HepG2 (cell line): ENCODE data around the gene GRIP1. TPM values are rescaled to one million over a fixed set of nuclear protein-coding genes. Genes with fewer than 3 reads are reported as not detected.

Experiments
- EHMT2 ChIP-seq: fragments of 200-600 bp; sonication (generic); IDR thresholded peaks from 2 replicates; pipeline ENCODE4 v1.7.0; 2017; ENCODE audit warnings: antibody characterized with exemption, low read depth, low read length, borderline replicate concordance
- KAT8 ChIP-seq: IDR thresholded peaks from 2 replicates; pipeline ENCODE4 v1.6.1; 2016; ENCODE audit warnings: missing genetic modification reagents, missing compliant biosample characterization
- MIER3 ChIP-seq: IDR thresholded peaks from 2 replicates; pipeline ENCODE4 v1.6.1; 2016; ENCODE audit warnings: missing compliant biosample characterization, borderline replicate concordance
- MXD1 ChIP-seq: sonication (generic); formaldehyde crosslinking; IDR thresholded peaks from 2 replicates; pipeline ENCODE4 v1.4.0; 2020; ENCODE audit warnings: mild to moderate bottlenecking, missing genetic modification reagents
- NFYC ChIP-seq: IDR thresholded peaks from 2 replicates; pipeline ENCODE4 v1.6.1; 2016; ENCODE audit warnings: missing genetic modification reagents, missing compliant biosample characterization
- RXRA ChIP-seq: sonication (generic); formaldehyde crosslinking; IDR thresholded peaks from 2 replicates; pipeline ENCODE4 v1.5.1; 2020; ENCODE audit warnings: missing genetic modification reagents
- SALL1 ChIP-seq: sonication (generic); formaldehyde crosslinking; IDR thresholded peaks from 2 replicates; pipeline ENCODE4 v1.8.0; 2022; ENCODE audit warnings: mild to moderate bottlenecking, missing genetic modification reagents
- SP4 ChIP-seq: sonication (generic); formaldehyde crosslinking; IDR thresholded peaks from 2 replicates; pipeline ENCODE4 v1.8.1; 2023; ENCODE audit warnings: mild to moderate bottlenecking, missing genetic modification reagents
- THYN1 ChIP-seq: sonication (generic); formaldehyde crosslinking; IDR thresholded peaks from 2 replicates; pipeline ENCODE4 v1.8.1; 2023; ENCODE audit warnings: low read depth, mild to moderate bottlenecking, moderate library complexity, missing genetic modification reagents, borderline replicate concordance
- TRIM22 ChIP-seq: fragments of 450-650 bp; IDR thresholded peaks from 2 replicates; pipeline ENCODE4 v1.6.1; 2017
- ZNF24 ChIP-seq: fragments of 450-650 bp; IDR thresholded peaks from 2 replicates; pipeline ENCODE4 v1.6.1; 2017; ENCODE audit warnings: antibody characterized with exemption, mild to moderate bottlenecking
- ZNF362 ChIP-seq: sonication (generic); formaldehyde crosslinking; IDR thresholded peaks from 2 replicates; pipeline ENCODE4 v1.4.0; 2020; ENCODE audit warnings: missing genetic modification reagents, mild to moderate bottlenecking, borderline replicate concordance
- ZNF407 ChIP-seq: sonication (generic); formaldehyde crosslinking; IDR thresholded peaks from one replicate; pipeline ENCODE4 v1.5.1; 2020; ENCODE audit warnings: mild to moderate bottlenecking, missing genetic modification reagents; ENCODE audit errors: not compliant biosample characterization
- ZNF569 ChIP-seq: sonication (generic); formaldehyde crosslinking; IDR thresholded peaks from 2 replicates; pipeline ENCODE4 v1.5.0; 2020; ENCODE audit warnings: mild to moderate bottlenecking, missing genetic modification reagents, moderate library complexity, borderline replicate concordance
- ZNF644 ChIP-seq: IDR thresholded peaks from 2 replicates; pipeline ENCODE4 v1.6.1; 2016; ENCODE audit warnings: low read depth
- ZSCAN5A ChIP-seq: sonication (generic); formaldehyde crosslinking; IDR thresholded peaks from 2 replicates; pipeline ENCODE4 v1.8.0; 2022; ENCODE audit warnings: mild to moderate bottlenecking, missing genetic modification reagents, borderline replicate concordance
- polyA plus RNA-seq, 8 experiments: library from polyadenylated mRNA; depleted of rRNA in 3 of 8; stranded (reverse) in 7 of 8; unstranded in 1 of 8; fragments of >200 nt; fragmentation: Illumina TruSeq in 4 of 8; extraction: Trizol in 4 of 8; gene quantifications; 2 replicates each; pipeline versions ENCODE4 v1.2.1 to v1.2.3, GENCODE V29; 2011 to 2016; ENCODE audit warnings: low read depth in 4 of 8, missing spikeins in 1 of 8, mixed read lengths in 1 of 8; ENCODE audit not compliant: insufficient read depth in 1 of 8
- total RNA-seq, 5 experiments: library from RNA; depleted of rRNA; stranded (reverse); fragments of >200 nt; fragmentation: Illumina TruSeq; extraction: Trizol; gene quantifications; 2 replicates each; pipeline ENCODE4 v1.2.3, GENCODE V29; 2016; ENCODE audit warnings: low read depth in 1 of 5

Gene GRIP1
- total and polyA plus RNA-seq, 2 of the 13 experiments (the other 11 are each of a cell fraction or from before 2014, with no cell fraction given): not detected

- TF ChIP-seq TRIM22 (no peak), RXRA (CRISPR knock-in tag) (peak; percentile 51; the same call in 1 of the 2 replicates), ZSCAN5A (CRISPR knock-in tag) (no peak), ZNF24 (no peak), ZNF407 (CRISPR knock-in tag) (no peak), ZNF362 (CRISPR knock-in tag) (no peak; the same call in 1 of the 2 replicates), EHMT2 (peak; percentile 66; the same call in 1 of the 2 replicates), KAT8 (CRISPR knock-in tag) (peak; percentile 83), ZNF644 (CRISPR knock-in tag) (no peak), NFYC (CRISPR knock-in tag) (peak; percentile 65; the same call in 1 of the 2 replicates), MIER3 (CRISPR knock-in tag) (no peak), SALL1 (peak; percentile 77), MXD1 (CRISPR knock-in tag) (peak; percentile 56; the same call in 1 of the 2 replicates), THYN1 (no peak), SP4 (CRISPR knock-in tag) (peak; percentile 83), ZNF569 (CRISPR knock-in tag) (no peak)
Observed at GRCh38 chr12:66301944-66302826, 376.7 kb downstream of the GRIP1 start, which contains the start of gene HELB (continued).
